OCI-LY3 (cell line): Measurements from ENCODE around the gene KCND2.
"Not testable (repeated sequence)": the region's sequence is repeated elsewhere in the genome, so short reads cannot be mapped to it uniquely, and the experiment has no call there.

Experiments used
- H2AFZ ChIP-seq: fragments of 200-600, 300-600 bp; shearing (Covaris generic); 2 replicates; pipeline ENCODE4 v1.6.0; 2014; ENCODE audit warnings: antibody characterized with exemption, low read depth, low read length
- H3K27ac ChIP-seq: fragments of 200-600, 300-600 bp; sonication (generic); 2 replicates; pipeline ENCODE4 v1.5.1; 2014; ENCODE audit warnings: mild to moderate bottlenecking, low read length, moderate library complexity, mixed read lengths
- H3K27me3 ChIP-seq: fragments of 200-600, 300-600 bp; sonication (generic); 2 replicates; pipeline ENCODE4 v1.6.1; 2014; ENCODE audit warnings: low read depth, low read length, mixed read lengths
- H3K36me3 ChIP-seq: fragments of 200-600, 300-600 bp; sonication (generic); replicated peaks from 2 replicates; pipeline ENCODE3; 2014; ENCODE audit warnings: low read depth, low read length, mixed read lengths
- H3K4me1 ChIP-seq: fragments of 300-600, 200-600 bp; sonication (generic); 2 replicates; pipeline ENCODE4 v1.6.1; 2014; ENCODE audit warnings: low read length, mixed read lengths
- H3K4me2 ChIP-seq: fragments of 200-600, 300-600 bp; sonication (generic); 2 replicates; pipeline ENCODE4 v1.6.1; 2014; ENCODE audit warnings: low read length, mixed read lengths
- H3K4me3 ChIP-seq: fragments of 300-600, 200-600 bp; sonication (generic); 2 replicates; pipeline ENCODE4 v1.5.1; 2014; ENCODE audit warnings: antibody characterized with exemption, mild to moderate bottlenecking, low read length, moderate library complexity
- H3K79me2 ChIP-seq: fragments of 300-600, 200-600 bp; shearing (Covaris generic); 2 replicates; pipeline ENCODE4 v1.6.1; 2014; ENCODE audit warnings: mild to moderate bottlenecking, low read length, mixed read lengths
- H3K9ac ChIP-seq: fragments of 300-600, 200-600 bp; shearing (Covaris generic); 2 replicates; pipeline ENCODE4 v1.6.0; 2014; ENCODE audit warnings: mild to moderate bottlenecking, low read length, moderate library complexity
- H3K9me3 ChIP-seq: fragments of 200-600, 300-600 bp; shearing (Covaris generic); 2 replicates; pipeline ENCODE4 v1.6.1; 2014; ENCODE audit warnings: low read length, mixed read lengths; ENCODE audit not compliant: insufficient read depth
- H4K20me1 ChIP-seq: fragments of 200-600, 300-600 bp; sonication (generic); 2 replicates; pipeline ENCODE4 v1.6.1; 2016; ENCODE audit warnings: low read length, mixed read lengths; ENCODE audit not compliant: insufficient read depth
- EZH2phosphoT487 ChIP-seq: fragments of 200-600 bp; shearing (Covaris generic); IDR thresholded peaks from 2 replicates; pipeline ENCODE4 v1.6.1; 2018; ENCODE audit warnings: antibody characterized with exemption, mixed run types, low read depth
- TF ChIP-seq, protein P1 (sequence below): fragments of 200-600, 300-600 bp; sonication (generic); IDR thresholded peaks from 2 replicates; pipeline ENCODE4 v1.5.1; 2014; ENCODE audit warnings: antibody characterized with exemption, low read length, low read depth

Gene KCND2

DNA sequence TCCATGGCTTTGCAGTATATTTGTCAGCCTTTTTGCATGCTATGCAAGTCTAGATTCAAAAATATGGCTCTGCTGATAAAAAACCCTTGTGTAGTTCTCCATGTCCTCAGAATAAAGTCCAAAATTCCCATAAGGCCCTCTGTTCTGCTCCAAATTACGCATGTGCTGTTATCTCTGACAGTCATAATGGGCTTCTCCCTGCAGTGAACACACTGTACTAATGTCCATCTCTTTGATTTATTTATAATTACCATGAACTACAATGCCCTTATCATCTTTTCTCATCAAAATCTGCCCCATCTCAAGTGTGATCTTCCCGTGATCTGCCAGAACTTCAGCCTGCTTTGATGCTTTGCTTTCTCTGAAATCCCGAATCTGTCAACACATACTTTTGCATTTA is 497.2 kb downstream of the KCND2 start:
- Histone ChIP-seq H3K4me1 (no peaks in the 10 kb centered on the region), H3K4me2 (no peak overlapping the region), H4K20me1 (no peaks in the 10 kb centered on the region), H3K9me3 (no peaks in the 10 kb centered on the region), H3K79me2 (no peaks in the 10 kb centered on the region), H3K27me3 (no peaks in the 10 kb centered on the region), H3K9ac (no peak overlapping the region), H3K4me3 (no peak overlapping the region), H2AFZ (no peak overlapping the region), H3K36me3 (no peaks in the 10 kb centered on the region), H3K27ac (no peak overlapping the region)
- TF ChIP-seq EZH2phosphoT487: no peak
- TF ChIP-seq, protein P1, sequence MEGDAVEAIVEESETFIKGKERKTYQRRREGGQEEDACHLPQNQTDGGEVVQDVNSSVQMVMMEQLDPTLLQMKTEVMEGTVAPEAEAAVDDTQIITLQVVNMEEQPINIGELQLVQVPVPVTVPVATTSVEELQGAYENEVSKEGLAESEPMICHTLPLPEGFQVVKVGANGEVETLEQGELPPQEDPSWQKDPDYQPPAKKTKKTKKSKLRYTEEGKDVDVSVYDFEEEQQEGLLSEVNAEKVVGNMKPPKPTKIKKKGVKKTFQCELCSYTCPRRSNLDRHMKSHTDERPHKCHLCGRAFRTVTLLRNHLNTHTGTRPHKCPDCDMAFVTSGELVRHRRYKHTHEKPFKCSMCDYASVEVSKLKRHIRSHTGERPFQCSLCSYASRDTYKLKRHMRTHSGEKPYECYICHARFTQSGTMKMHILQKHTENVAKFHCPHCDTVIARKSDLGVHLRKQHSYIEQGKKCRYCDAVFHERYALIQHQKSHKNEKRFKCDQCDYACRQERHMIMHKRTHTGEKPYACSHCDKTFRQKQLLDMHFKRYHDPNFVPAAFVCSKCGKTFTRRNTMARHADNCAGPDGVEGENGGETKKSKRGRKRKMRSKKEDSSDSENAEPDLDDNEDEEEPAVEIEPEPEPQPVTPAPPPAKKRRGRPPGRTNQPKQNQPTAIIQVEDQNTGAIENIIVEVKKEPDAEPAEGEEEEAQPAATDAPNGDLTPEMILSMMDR: no peak

DNA sequence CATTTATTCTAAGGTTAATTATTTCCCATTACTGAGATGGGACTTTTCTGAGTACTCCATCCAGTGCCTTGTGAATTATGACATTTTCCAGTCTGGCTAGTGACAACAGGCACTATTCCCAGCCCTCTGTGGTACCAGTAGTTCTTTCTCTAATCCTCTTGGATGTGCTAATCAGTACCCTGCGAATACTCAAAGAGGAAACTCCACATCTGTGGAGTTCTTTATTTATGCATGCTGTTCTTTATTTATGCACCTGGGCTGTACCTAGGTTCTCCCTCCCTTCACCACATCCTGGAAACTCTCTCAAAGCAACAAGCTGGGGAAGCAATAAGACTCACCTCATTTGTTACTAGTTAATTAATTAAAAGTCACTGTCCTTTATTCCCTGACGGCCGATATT is 501.5 kb downstream of the KCND2 start:
- Histone ChIP-seq H3K9ac (no peak overlapping the region), H3K4me1 (no peaks in the 10 kb centered on the region), H3K27ac (no peak overlapping the region), H3K9me3 (no peaks in the 10 kb centered on the region), H3K4me2 (no peak overlapping the region), H3K27me3 (no peaks in the 10 kb centered on the region), H4K20me1 (no peaks in the 10 kb centered on the region), H3K79me2 (no peaks in the 10 kb centered on the region), H2AFZ (no peak overlapping the region), H3K36me3 (no peaks in the 10 kb centered on the region), H3K4me3 (no peak overlapping the region)
- TF ChIP-seq EZH2phosphoT487: no peak
- TF ChIP-seq, protein P1: no peak

GRCh38 chr7:120775755-120776154 is 502.8 kb downstream of the KCND2 start:
- Histone ChIP-seq H3K27me3 (no peaks in the 10 kb centered on the region), H4K20me1 (no peaks in the 10 kb centered on the region), H3K79me2 (no peaks in the 10 kb centered on the region), H2AFZ (no peak overlapping the region), H3K4me1 (no peaks in the 10 kb centered on the region), H3K9me3 (no peaks in the 10 kb centered on the region), H3K4me3 (no peak overlapping the region), H3K36me3 (no peaks in the 10 kb centered on the region), H3K27ac (no peak overlapping the region), H3K4me2 (no peak overlapping the region), H3K9ac (no peak overlapping the region)
- TF ChIP-seq EZH2phosphoT487: no peak
- TF ChIP-seq, protein P1: no peak

- H3K36me3 ChIP-seq, H3K27me3 ChIP-seq, H3K4me3 ChIP-seq, H3K79me2 ChIP-seq, H3K9ac ChIP-seq, H3K4me1 ChIP-seq, H3K27ac ChIP-seq, H3K9me3 ChIP-seq, H3K4me2 ChIP-seq, H4K20me1 ChIP-seq, H2AFZ ChIP-seq: not testable (repeated sequence)
Measured at GRCh38 chr7:120779078-120779477, 506.1 kb downstream of the KCND2 start.

DNA sequence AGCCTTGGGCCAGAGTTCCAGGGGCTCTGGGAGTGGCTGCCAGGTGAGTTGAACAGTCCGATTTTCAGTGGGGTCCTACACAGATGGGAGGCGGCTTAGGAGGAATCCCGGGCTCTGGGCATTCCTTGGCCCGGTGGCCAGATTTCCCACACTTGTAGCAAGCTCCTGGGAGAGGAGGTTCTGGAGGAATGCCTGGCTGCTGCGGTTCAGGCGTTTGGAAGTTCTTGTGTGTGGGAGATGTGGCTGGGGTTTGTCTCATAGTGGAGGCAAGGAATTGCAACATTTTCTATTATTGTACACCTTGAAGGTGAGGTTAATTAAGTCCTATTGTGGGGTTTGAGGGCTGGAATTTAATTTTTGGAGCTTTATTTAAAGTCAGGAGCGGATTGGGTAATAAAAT is 507.5 kb downstream of the KCND2 start:
- not testable (repeated sequence) for H2AFZ ChIP-seq, H3K27ac ChIP-seq, H3K36me3 ChIP-seq, H3K9ac ChIP-seq, H3K4me1 ChIP-seq, H4K20me1 ChIP-seq, H3K4me3 ChIP-seq, H3K4me2 ChIP-seq, H3K9me3 ChIP-seq, H3K79me2 ChIP-seq, H3K27me3 ChIP-seq
